Sigmoid colon (tissue), 7 donors: ENCODE results near the gene FAM174B. TPM values are rescaled to one million over a fixed set of nuclear protein-coding genes. Genes with fewer than 3 reads are reported as not detected.

Source experiments
- DNase-seq: peaks from one replicate; pipeline ENCODE4 v3.0.0-alpha.2; 2019
- H3K27ac ChIP-seq, 4 donors: fragments of 200-600 bp; sonication (generic); one replicate each; pipeline ENCODE4 v1.5.1; 2016 to 2019; ENCODE audit warnings: mild to moderate bottlenecking in 1 of 4
- H3K27me3 ChIP-seq, 3 donors: fragments of 200-600 bp; sonication (generic); one replicate each; pipeline ENCODE4 v1.5.1; 2019; ENCODE audit warnings: mild to moderate bottlenecking in 1 of 3
- H3K36me3 ChIP-seq, 4 donors: fragments of 200-600 bp; sonication (generic); one replicate each; pipeline ENCODE4 v1.5.1; 2016 to 2019
- H3K4me1 ChIP-seq, 4 donors: fragments of 200-600 bp; sonication (generic); one replicate each; pipeline ENCODE4 v1.5.1; 2017 to 2019
- H3K4me3 ChIP-seq, 4 donors: fragments of 200-600 bp; sonication (generic); one replicate each; pipeline ENCODE4 v1.5.1; 2017 to 2019; ENCODE audit warnings: mild to moderate bottlenecking in 2 of 4, moderate library complexity in 1 of 4
- H3K9me3 ChIP-seq, 4 donors: fragments of 200-600 bp in 3 of 4; sonication (generic) in 3 of 4; one replicate each; pipeline versions ENCODE4 v1.5.1 to v1.6.1; 2013 to 2019
- EP300 ChIP-seq, 4 donors: sonication (generic); formaldehyde crosslinking; IDR thresholded peaks; one replicate each; pipeline ENCODE4 v1.6.1; 2017; ENCODE audit warnings: antibody characterized with exemption in 4 of 4
- POLR2A ChIP-seq, 2 donors: fragments of 450-650 bp; IDR thresholded peaks; one replicate each; pipeline ENCODE4 v1.6.1; 2016; ENCODE audit warnings: antibody characterized with exemption in 2 of 2, mild to moderate bottlenecking in 2 of 2, moderate library complexity in 2 of 2
- POLR2AphosphoS5 ChIP-seq, 4 donors: sonication (generic); formaldehyde crosslinking; IDR thresholded peaks; one replicate each; pipeline ENCODE4 v1.6.1; 2017; ENCODE audit warnings: antibody characterized with exemption in 4 of 4
- WGBS, 2 donors: extraction: QIAGEN DNeasy Blood & Tissue Kit; methylation state at CpG; one replicate each; pipeline ENCODE4 v1.1.7; 2013; 5-methylcytosine and 5-hydroxymethylcytosine counted together
- intact Hi-C: fragments of 100-400 bp; cut with DNase I; formaldehyde crosslinking; loops from one replicate; pipeline ENCODE4 v1.15.1; 2023
- polyA plus RNA-seq, 3 donors: library from polyadenylated mRNA; stranded (reverse); fragments of 200-250 nt; gene quantifications; one replicate each; pipeline ENCODE4 v1.2.3, GENCODE V29; 2013
- total RNA-seq, 4 donors: library from RNA; depleted of rRNA; stranded (reverse); fragments of >200 nt; gene quantifications; one replicate each; pipeline ENCODE4 v1.1.0, GENCODE V29; 2016
- TF ChIP-seq, protein P1 (sequence below), 4 experiments: fragments of 450-650 bp in 3 of 4; fragments of 200-600 bp in 1 of 4; IDR thresholded peaks; one replicate each; pipeline ENCODE4 v1.5.1; 2016 to 2019; ENCODE audit warnings: antibody characterized with exemption in 4 of 4, mild to moderate bottlenecking in 3 of 4, moderate library complexity in 2 of 4
- donor health status: healthy with polysubstance abuse.
- donor health status: Bipolar disorder and iron deficiency.
- donor health status: healthy.

FAM174B gene
- total and polyA plus RNA-seq, 7 donors = 5.3 to 38.9 (median 8.1) TPM

DNA sequence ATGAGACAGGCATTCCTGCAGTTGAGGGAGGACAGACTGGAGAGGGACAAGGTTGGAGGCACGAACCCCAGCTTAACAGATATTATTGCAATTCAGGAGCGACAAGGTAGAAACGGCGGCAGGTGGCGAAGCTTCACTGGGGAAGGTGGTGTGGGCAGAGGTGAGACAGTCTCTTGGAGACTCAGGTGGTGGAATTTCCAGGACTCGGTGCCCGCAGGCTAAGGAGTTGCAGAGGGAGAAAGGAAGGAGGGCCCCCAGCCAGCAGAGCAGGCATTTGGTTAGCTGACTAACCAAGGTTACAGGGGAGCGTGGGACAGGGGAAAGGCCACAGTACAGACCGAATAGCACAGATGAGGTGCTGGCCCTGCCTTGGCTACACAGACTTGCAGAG lies 3.0 kb downstream of the FAM174B start:
- 93 to 95% methylated on average over 9 of the region's 9 CpGs for WGBS, 2 donors
- peaks cover 0 to 36% (median 18%) of the 10 kb centered on the region in 4 donors for H3K4me1 ChIP-seq
- no peaks in the 10 kb centered on the region for H3K36me3 ChIP-seq
- no peaks in the 10 kb centered on the region for H3K9me3 ChIP-seq
- no peaks in the 10 kb centered on the region for H3K27me3 ChIP-seq
- H3K4me3 ChIP-seq = no peak overlapping the region
- no peak for TF ChIP-seq EP300 (IDR thresholded peaks at IDR 0.05)
- no peak for TF ChIP-seq POLR2AphosphoS5 (IDR thresholded peaks at IDR 0.05)
- TF ChIP-seq, protein P1, sequence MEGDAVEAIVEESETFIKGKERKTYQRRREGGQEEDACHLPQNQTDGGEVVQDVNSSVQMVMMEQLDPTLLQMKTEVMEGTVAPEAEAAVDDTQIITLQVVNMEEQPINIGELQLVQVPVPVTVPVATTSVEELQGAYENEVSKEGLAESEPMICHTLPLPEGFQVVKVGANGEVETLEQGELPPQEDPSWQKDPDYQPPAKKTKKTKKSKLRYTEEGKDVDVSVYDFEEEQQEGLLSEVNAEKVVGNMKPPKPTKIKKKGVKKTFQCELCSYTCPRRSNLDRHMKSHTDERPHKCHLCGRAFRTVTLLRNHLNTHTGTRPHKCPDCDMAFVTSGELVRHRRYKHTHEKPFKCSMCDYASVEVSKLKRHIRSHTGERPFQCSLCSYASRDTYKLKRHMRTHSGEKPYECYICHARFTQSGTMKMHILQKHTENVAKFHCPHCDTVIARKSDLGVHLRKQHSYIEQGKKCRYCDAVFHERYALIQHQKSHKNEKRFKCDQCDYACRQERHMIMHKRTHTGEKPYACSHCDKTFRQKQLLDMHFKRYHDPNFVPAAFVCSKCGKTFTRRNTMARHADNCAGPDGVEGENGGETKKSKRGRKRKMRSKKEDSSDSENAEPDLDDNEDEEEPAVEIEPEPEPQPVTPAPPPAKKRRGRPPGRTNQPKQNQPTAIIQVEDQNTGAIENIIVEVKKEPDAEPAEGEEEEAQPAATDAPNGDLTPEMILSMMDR (IDR thresholded peaks at IDR 0.05) = no peak
- TF ChIP-seq POLR2A (IDR thresholded peaks at IDR 0.05) = no peak
- H3K27ac ChIP-seq = peak overlapping the region in 1 of 4 donors; percentile 55
- no peak for DNase-seq
- intact Hi-C loops = no loop called here

DNA sequence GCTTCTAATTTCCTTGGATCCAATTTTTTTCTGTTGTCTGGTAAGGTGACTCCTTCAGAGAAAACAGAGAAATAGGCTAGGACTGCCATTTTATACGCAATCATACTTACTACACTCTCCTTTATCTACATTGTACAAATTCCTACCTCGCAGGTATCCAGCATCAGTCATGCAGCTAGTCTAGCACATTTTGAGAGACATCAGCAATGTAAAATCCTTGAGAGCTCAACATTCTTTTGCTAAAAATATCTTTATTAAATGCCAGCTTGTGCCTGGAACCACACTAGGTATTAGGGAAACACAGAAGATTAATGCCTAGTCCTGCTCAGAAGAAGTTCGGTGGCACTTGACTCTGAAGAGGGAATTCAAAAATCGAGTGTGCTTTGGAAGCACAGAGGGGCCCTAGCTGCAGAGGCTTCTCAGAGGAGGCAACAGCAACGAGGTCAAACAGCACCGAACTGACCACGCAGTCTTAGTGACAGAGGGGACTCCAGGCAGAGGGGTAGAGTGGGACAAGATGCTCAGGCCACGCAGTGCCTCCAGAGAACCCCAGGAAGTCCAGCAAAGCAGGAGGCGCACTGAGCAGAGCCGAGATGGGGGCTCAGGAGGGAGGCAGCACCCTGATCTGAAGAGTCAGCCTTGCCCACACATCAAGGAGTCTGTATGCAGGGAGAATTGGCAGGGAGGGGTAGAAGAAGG lies 3.5 kb downstream of the FAM174B start:
- Histone ChIP-seq H3K27me3 (no peaks in the 10 kb centered on the region), H3K27ac (peak overlapping the region in 1 of 4 donors; percentile 55), H3K4me1 (peaks cover 0 to 36% (median 18%) of the 10 kb centered on the region in 4 donors), H3K9me3 (no peaks in the 10 kb centered on the region), H3K4me3 (no peak overlapping the region), H3K36me3 (no peaks in the 10 kb centered on the region)
- intact Hi-C loops = no loop called here
- no peak for DNase-seq
- WGBS, 2 donors = 91 to 93% methylated on average over 10 of the region's 10 CpGs
- TF ChIP-seq EP300 (IDR thresholded peaks at IDR 0.05) (no peak), POLR2AphosphoS5 (IDR thresholded peaks at IDR 0.05) (no peak), POLR2A (IDR thresholded peaks at IDR 0.05) (no peak)
- TF ChIP-seq, protein P1 (IDR thresholded peaks at IDR 0.05) = no peak

DNA sequence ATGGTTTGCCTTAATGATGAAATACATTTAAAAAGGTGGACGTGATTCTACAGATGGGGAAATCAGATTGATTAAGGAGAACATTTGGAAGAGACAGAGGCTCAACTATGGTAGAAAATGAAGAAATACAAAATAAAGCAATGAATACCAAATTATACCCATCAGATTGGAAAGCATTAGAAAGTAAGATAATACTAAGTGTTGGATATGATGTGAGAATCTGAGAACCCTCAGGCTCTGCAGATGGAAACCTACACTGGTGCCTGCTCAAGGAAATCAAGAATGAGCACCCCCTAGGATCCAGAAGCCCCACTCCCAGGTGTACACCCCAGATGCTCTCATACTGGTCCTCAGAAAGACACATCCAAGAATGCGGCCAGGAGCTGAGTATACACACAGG lies 4.6 kb downstream of the FAM174B start:
- Histone ChIP-seq H3K27me3 (no peaks in the 10 kb centered on the region), H3K4me1 (peaks cover 0 to 34% (median 15%) of the 10 kb centered on the region in 4 donors), H3K36me3 (no peaks in the 10 kb centered on the region), H3K9me3 (no peaks in the 10 kb centered on the region), H3K4me3 (no peak overlapping the region), H3K27ac (peak overlapping the region in 1 of 4 donors; percentile 15)
- intact Hi-C loops = no loop called here
- no peak for TF ChIP-seq POLR2A (IDR thresholded peaks at IDR 0.05)
- no peak for TF ChIP-seq EP300 (IDR thresholded peaks at IDR 0.05)
- TF ChIP-seq, protein P1 (IDR thresholded peaks at IDR 0.05) = no peak
- no peak for TF ChIP-seq POLR2AphosphoS5 (IDR thresholded peaks at IDR 0.05)
- no peak for DNase-seq
- 97 to 98% methylated on average over 2 of the region's 2 CpGs for WGBS, 2 donors

DNA sequence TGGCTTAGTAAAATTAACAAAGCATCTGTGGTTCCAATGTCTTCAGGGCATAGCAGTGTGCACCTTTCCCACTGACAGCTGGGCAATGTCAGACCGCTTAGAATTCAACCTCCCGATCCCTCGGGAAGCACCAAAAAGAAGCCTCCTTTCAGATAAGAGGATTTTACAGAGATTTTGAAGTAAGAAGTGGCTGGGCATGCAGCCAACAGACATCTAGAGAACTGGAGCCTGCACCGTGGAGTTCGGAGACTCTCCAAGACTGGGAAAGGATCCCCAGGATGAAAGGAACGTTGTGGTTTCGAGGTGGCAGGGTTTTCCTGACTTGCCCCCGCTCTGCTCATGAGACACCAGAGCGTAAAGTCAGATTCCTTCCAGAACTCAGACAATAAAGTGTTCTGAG lies 5.3 kb downstream of the FAM174B start:
- intact Hi-C loops = no loop called here

More for the DNA sequence above, 5.3 kb downstream of the FAM174B start:
- 80 to 88% methylated on average over 9 of the region's 9 CpGs for WGBS, 2 donors
- no peak for DNase-seq
- TF ChIP-seq, protein P1 (IDR thresholded peaks at IDR 0.05) = no peak
- TF ChIP-seq POLR2A (IDR thresholded peaks at IDR 0.05) = no peak
- TF ChIP-seq POLR2AphosphoS5 (IDR thresholded peaks at IDR 0.05) = no peak
- no peak for TF ChIP-seq EP300 (IDR thresholded peaks at IDR 0.05)
- H3K27ac ChIP-seq = peak overlapping the region in 2 of 4 donors; percentile 15 to 18
- H3K4me3 ChIP-seq = peak overlapping the region in 1 of 4 donors; percentile 1
- no peaks in the 10 kb centered on the region for H3K27me3 ChIP-seq
- H3K4me1 ChIP-seq = peaks cover 0 to 30% (median 13%) of the 10 kb centered on the region in 4 donors
- H3K9me3 ChIP-seq = no peaks in the 10 kb centered on the region
- H3K36me3 ChIP-seq = no peaks in the 10 kb centered on the region
